GM12878 (cell line): ENCODE data around the gene FEV. TPM values are rescaled to one million over a fixed set of nuclear protein-coding genes. Genes with fewer than 3 reads are reported as not detected.

Source experiments
- ATAC-seq: fragments of 200-7000 bp; cut with Tn5 transposase; 3 replicates; pipeline ENCODE4 v1.9.1; 2020; ENCODE audit warnings: mild to moderate bottlenecking, moderate library complexity
- BruUV-seq: library from RNA; stranded (reverse); fragments of 400-500 nt; replicated peaks from 2 replicates; lab custom pipeline; 2021; lab: Mats Ljungman, UMichigan
- CTCF ChIA-PET: fragments of 300-600 bp; sonication (Branson Sonifier 250); formaldehyde crosslinking; extraction: SDS; loops from one replicate; lab custom pipeline; 2021; ENCODE audit warnings: inconsistent platforms; lab: Yijun Ruan, JAX
- POLR2A ChIA-PET: fragments of 350-600 bp; formaldehyde crosslinking; extraction: SDS; loops from one replicate; lab custom pipeline; 2021; ENCODE audit warnings: inconsistent platforms; lab: Charles Lee
- RAD21 ChIA-PET: fragments of 300-600 bp; sonication (Branson Sonifier 250); formaldehyde crosslinking; loops from one replicate; lab custom pipeline; 2023; ENCODE audit warnings: antibody characterized with exemption; ENCODE audit not compliant: unreplicated experiment; lab: Charles Lee
- SMC1A ChIA-PET: fragments of 300-600 bp; sonication (Branson Sonifier 250); formaldehyde crosslinking; loops from one replicate; lab custom pipeline; 2023; ENCODE audit not compliant: unreplicated experiment, uncharacterized antibody; lab: Charles Lee
- DNase-seq: peaks from one replicate; pipeline ENCODE4 v3.0.0-alpha.2; 2011; ENCODE audit warnings: low read depth, low spot score
- FAIRE-seq: peaks from 3 replicates; lab custom pipeline; 2011; peaks lifted over from hg19 to GRCh38; lab: Jason Lieb, UNC
- H2AFZ ChIP-seq: 2 replicates; pipeline ENCODE4 v1.6.0; 2011; ENCODE audit warnings: low read depth, low read length, control low read depth; ENCODE audit not compliant: control insufficient read depth
- H3K27ac ChIP-seq: 2 replicates; pipeline ENCODE4 v1.5.1; 2011; ENCODE audit warnings: control low read depth; ENCODE audit not compliant: control insufficient read depth, insufficient read depth
- H3K27me3 ChIP-seq, 2 experiments: replicated peaks in 1 of 2; 2 replicates each; pipeline versions ENCODE4 v1.6.0 to v1.6.1; 2011; ENCODE audit warnings: low read length in 1 of 2; ENCODE audit not compliant: control insufficient read depth in 2 of 2, insufficient read depth in 2 of 2
- H3K36me3 ChIP-seq, 2 experiments: 2 replicates each; pipeline ENCODE4 v1.5.1; 2011; ENCODE audit warnings: low read length in 1 of 2; ENCODE audit not compliant: control insufficient read depth in 2 of 2, insufficient read depth in 2 of 2
- H3K4me1 ChIP-seq: 2 replicates; pipeline ENCODE4 v1.6.1; 2011; ENCODE audit warnings: mild to moderate bottlenecking, low read length, moderate library complexity, mixed read lengths; ENCODE audit not compliant: control insufficient read depth, insufficient read depth
- H3K4me2 ChIP-seq: 2 replicates; pipeline ENCODE4 v1.6.0; 2011; ENCODE audit warnings: control low read depth; ENCODE audit not compliant: control insufficient read depth, insufficient read depth
- H3K4me3 ChIP-seq: fragments of 200-600 bp; sonication (generic); 2 replicates; pipeline ENCODE4 v1.5.1; 2016
- H3K79me2 ChIP-seq: 2 replicates; pipeline ENCODE4 v1.6.0; 2011; ENCODE audit warnings: low read length; ENCODE audit not compliant: control insufficient read depth, insufficient read depth
- H3K9ac ChIP-seq: 2 replicates; pipeline ENCODE4 v1.8.0; 2011; ENCODE audit warnings: low read length, control low read depth, mixed read lengths; ENCODE audit not compliant: control insufficient read depth, insufficient read depth
- H3K9me3 ChIP-seq: replicated peaks from 3 replicates; pipeline ENCODE4 v1.5.1; 2011; ENCODE audit warnings: mild to moderate bottlenecking, low read length; ENCODE audit not compliant: control insufficient read depth, insufficient read depth
- H4K20me1 ChIP-seq: 2 replicates; pipeline ENCODE4 v1.6.0; 2011; ENCODE audit not compliant: control insufficient read depth, insufficient read depth
- CBFB ChIP-seq: IDR thresholded peaks from 2 replicates; pipeline ENCODE4 v1.6.1; 2016; ENCODE audit warnings: antibody characterized with exemption, low read depth
- E2F8 ChIP-seq: fragments of 450-650 bp; IDR thresholded peaks from 2 replicates; pipeline ENCODE4 v1.6.1; 2018; ENCODE audit warnings: mild to moderate bottlenecking, low read depth, moderate library complexity; ENCODE audit not compliant: partially characterized antibody
- IRF5 ChIP-seq: fragments of 450-650 bp; IDR thresholded peaks from 2 replicates; pipeline ENCODE4 v1.6.1; 2017; ENCODE audit warnings: borderline replicate concordance
- MAX ChIP-seq: IDR thresholded peaks from 2 replicates; pipeline ENCODE4 v1.6.1; 2012; ENCODE audit warnings: low read depth, low read length, improper control_type of control experiment
- POLR2A ChIP-seq: IDR thresholded peaks from 2 replicates; pipeline ENCODE4 v1.6.1; 2011; ENCODE audit warnings: low read depth, mild to moderate bottlenecking, low read length
- WGBS: methylation state at CpG from one replicate; pipeline ENCODE4 v1.1.6; 2016; ENCODE audit warnings: low lambda C conversion rate; ENCODE audit not compliant: insufficient replicate concordance, insufficient coverage; ENCODE audit errors: missing lambda C conversion rate; 5-methylcytosine and 5-hydroxymethylcytosine counted together
- in situ Hi-C: fragments of 300-500 bp; cut with MboI; formaldehyde crosslinking; loops from 9 replicates; pipeline ENCODE4 v1.14.3; 2018; ENCODE audit warnings: mixed read lengths
- intact Hi-C: fragments of 100-400 bp; cut with micrococcal nuclease; formaldehyde crosslinking; loops from one replicate; pipeline ENCODE4 v1.14.2; 2022; ENCODE audit not compliant: unreplicated experiment
- polyA plus RNA-seq, 11 experiments: library from polyadenylated mRNA; depleted of rRNA in 4 of 11; unstranded in 6 of 11; stranded (reverse) in 5 of 11; fragments of >200 nt; fragmentation: Nextera tagmentation in 4 of 11; fragmentation: Illumina TruSeq in 1 of 11; extraction: Ambion mirVana in 4 of 11; extraction: Trizol in 1 of 11; gene quantifications; 1 replicate in 1 of 11; 2 replicates in 10 of 11; pipeline versions ENCODE4 v1.2.1 to v1.2.3, GENCODE V29; 2011 to 2016; ENCODE audit warnings: inconsistent platforms in 2 of 11, missing spikeins in 2 of 11, low read depth in 1 of 11
- total RNA-seq, 4 experiments: library from RNA; depleted of rRNA in 3 of 4; stranded (reverse); fragments of >200 nt in 3 of 4; fragmentation: Illumina TruSeq in 1 of 4; extraction: Trizol in 1 of 4; gene quantifications; 2 replicates each; pipeline versions ENCODE4 v1.2.1 to v1.2.3, GENCODE V29; 2013 to 2021

The FEV gene
- total and polyA plus RNA-seq, 10 of the 15 experiments (the other 5 are each of a cell fraction or from before 2014, with no cell fraction given): not detected

GRCh38 chr2:219027511-219028055, 42.6 kb upstream of the FEV start:
- RAD21 ChIA-PET: interaction anchor here (1.0 to 1.2 kb wide), 2 partner anchors 127 kb away, joined by 3 to 4 read pairs; no protein-coding TSS in a partner anchor
- no peak for TF ChIP-seq MAX
- no peak for TF ChIP-seq IRF5
- no peak for TF ChIP-seq POLR2A
- TF ChIP-seq CBFB: no peak
- no peak for TF ChIP-seq E2F8
- Histone ChIP-seq H3K27me3 (peaks cover 0 to 1% of the 10 kb centered on the region in 2 experiments; a peak in 2 of 4 replicates), H3K27ac (no peak overlapping the region), H3K4me3 (no peak overlapping the region), H3K9ac (no peak overlapping the region), H3K9me3 (no peaks in the 10 kb centered on the region), H3K4me1 (no peaks in the 10 kb centered on the region), H4K20me1 (no peaks in the 10 kb centered on the region), H3K36me3 (no peaks in the 10 kb centered on the region), H3K79me2 (no peaks in the 10 kb centered on the region), H2AFZ (no peak overlapping the region), H3K4me2 (no peak overlapping the region)
- DNase-seq (no peak), ATAC-seq (no peak), FAIRE-seq (no peak)
- SMC1A ChIA-PET: interaction anchor here (0.6 to 1.4 kb wide), 7 partner anchors 24 to 717 kb away, joined by 3 to 4 read pairs (median 4); no protein-coding TSS in a partner anchor
- in situ Hi-C loops: no loop called here
- intact Hi-C loops: no loop called here
- CTCF ChIA-PET: interaction anchor here (0.5 to 6.6 kb wide), 9 partner anchors 8 to 226 kb away, joined by 3 to 100 read pairs (median 3); no protein-coding TSS in a partner anchor
- POLR2A ChIA-PET: no interaction called here
- no TSS peak for BruUV-seq
- WGBS: 50% methylated on average over 22 of the region's 22 CpGs
